HepG2 (cell line): ENCODE measurements around the gene AQP11. TPM values are rescaled to one million over a fixed set of nuclear protein-coding genes. Genes with fewer than 3 reads are reported as not detected.
"Not testable (repeated sequence)": the region's sequence is repeated elsewhere in the genome, so short reads cannot be mapped to it uniquely, and the experiment has no call there.

Experiments used
- ATAC-seq: fragments of 200-7000 bp; cut with Tn5 transposase; 3 replicates; pipeline ENCODE4 v1.9.1; 2020; ENCODE audit warnings: mild to moderate bottlenecking, moderate library complexity
- BruUV-seq: library from RNA; stranded (reverse); fragments of 400-500 nt; replicated peaks from 2 replicates; lab custom pipeline; 2021; lab: Mats Ljungman, UMichigan
- CTCF ChIA-PET: fragments of 300-600 bp; formaldehyde crosslinking; extraction: SDS; loops from one replicate; lab custom pipeline; 2021; ENCODE audit warnings: low total read pairs, inconsistent platforms, low intra/inter-chr PET ratio; lab: Yijun Ruan, JAX
- POLR2A ChIA-PET: fragments of 350-600 bp; sonication (Branson Sonifier 250); formaldehyde crosslinking; loops from one replicate; lab custom pipeline; 2020; ENCODE audit warnings: antibody characterized with exemption, inconsistent platforms; lab: Yijun Ruan, JAX
- DNase-seq: peaks from one replicate; pipeline ENCODE4 v3.0.0-alpha.2; 2015; ENCODE audit warnings: low spot score
- FAIRE-seq: peaks from 3 replicates; lab custom pipeline; 2011; peaks lifted over from hg19 to GRCh38; lab: Jason Lieb, UNC
- H2AFZ ChIP-seq: one replicate; pipeline ENCODE4 v1.6.1; 2011; ENCODE audit warnings: low read length, inconsistent platforms
- H3K27ac ChIP-seq: fragments of 300-600 bp; 3 replicates; pipeline ENCODE4 v1.8.0; 2011; ENCODE audit warnings: mixed run types, mild to moderate bottlenecking, mixed read lengths, low read length, inconsistent platforms; ENCODE audit not compliant: insufficient read depth; ENCODE audit errors: extremely low read length
- H3K27me3 ChIP-seq, 2 experiments: fragments of 200-600 bp in 1 of 2; 2 replicates in 1 of 2; 3 replicates in 1 of 2; pipeline versions ENCODE4 v1.6.0 to v1.8.0; 2011; ENCODE audit warnings: low read length in 2 of 2, mild to moderate bottlenecking in 2 of 2, moderate library complexity in 2 of 2, inconsistent platforms in 1 of 2; ENCODE audit not compliant: insufficient read depth in 2 of 2, control insufficient read depth in 1 of 2
- H3K36me3 ChIP-seq, 2 experiments: fragments of 200-600 bp in 1 of 2; replicated peaks in 1 of 2; 2 replicates in 1 of 2; 3 replicates in 1 of 2; pipeline versions ENCODE4 v1.5.1 to v1.8.0; 2011; ENCODE audit warnings: low read length in 2 of 2, inconsistent platforms in 1 of 2; ENCODE audit not compliant: insufficient read depth in 2 of 2, control insufficient read depth in 1 of 2
- H3K4me1 ChIP-seq: 2 replicates; pipeline ENCODE4 v1.5.1; 2012; ENCODE audit warnings: low read length, inconsistent platforms; ENCODE audit not compliant: insufficient read depth
- H3K4me2 ChIP-seq: 2 replicates; pipeline ENCODE4 v1.6.0; 2011; ENCODE audit warnings: low read depth, low read length, inconsistent platforms
- H3K4me3 ChIP-seq, 3 experiments: fragments of 200-600 bp in 1 of 3; sonication (generic), shearing (Covaris generic) in 1 of 3; replicated peaks in 1 of 3; 2 replicates each; pipeline ENCODE4 v1.5.1; 2011 to 2016; ENCODE audit warnings: low read length in 3 of 3, inconsistent platforms in 2 of 3, low read depth in 2 of 3, mild to moderate bottlenecking in 2 of 3, control low read depth in 1 of 3, mixed read lengths in 1 of 3; ENCODE audit not compliant: insufficient read depth in 1 of 3
- H3K79me2 ChIP-seq: one replicate; pipeline ENCODE4 v1.6.1; 2011; ENCODE audit warnings: low read length, inconsistent platforms; ENCODE audit not compliant: insufficient read depth
- H3K9ac ChIP-seq: 2 replicates; pipeline ENCODE4 v1.6.0; 2011; ENCODE audit warnings: mild to moderate bottlenecking, low read depth, low read length, inconsistent platforms; ENCODE audit not compliant: insufficient read depth
- H3K9me3 ChIP-seq: 2 replicates; pipeline ENCODE4 v1.5.1; 2012; ENCODE audit warnings: mild to moderate bottlenecking, low read length
- H4K20me1 ChIP-seq: 2 replicates; pipeline ENCODE4 v1.6.0; 2011; ENCODE audit warnings: inconsistent platforms, mild to moderate bottlenecking, low read length, moderate library complexity; ENCODE audit not compliant: insufficient read depth
- LBX2 ChIP-seq: sonication (generic); formaldehyde crosslinking; IDR thresholded peaks from 2 replicates; pipeline ENCODE4 v1.5.0; 2020; ENCODE audit warnings: missing genetic modification reagents, mild to moderate bottlenecking, borderline replicate concordance
- MED1 ChIP-seq: sonication (generic); formaldehyde crosslinking; IDR thresholded peaks from 2 replicates; pipeline ENCODE4 v1.4.0; 2020; ENCODE audit warnings: missing genetic modification reagents
- TEAD3 ChIP-seq: optimal IDR thresholded peaks from 2 replicates; pipeline ENCODE3; 2016; ENCODE audit warnings: borderline replicate concordance
- ZBTB33 ChIP-seq: sonication (generic); formaldehyde crosslinking; IDR thresholded peaks from 2 replicates; pipeline ENCODE4 v1.4.0; 2020; ENCODE audit warnings: missing genetic modification reagents
- ZFP36L1 ChIP-seq: sonication (generic); formaldehyde crosslinking; IDR thresholded peaks from 2 replicates; pipeline ENCODE4 v1.8.0; 2022; ENCODE audit warnings: mild to moderate bottlenecking, missing genetic modification reagents, moderate library complexity
- WGBS: methylation state at CpG from one replicate; pipeline ENCODE4 v1.1.6; 2017; ENCODE audit warnings: low lambda C conversion rate; 5-methylcytosine and 5-hydroxymethylcytosine counted together
- in situ Hi-C: cut with HindIII; loops from 2 replicates; pipeline ENCODE4 v1.10.0; 2017; ENCODE audit warnings: low pct_unique_long_range_greater_than_20kb; ENCODE audit not compliant: extremely low pct_ligation_motif_present
- intact Hi-C: fragments of 100-400 bp; cut with micrococcal nuclease; formaldehyde crosslinking; loops from one replicate; pipeline ENCODE4 v1.10.0; 2022; ENCODE audit not compliant: unreplicated experiment
- polyA plus RNA-seq, 8 experiments: library from polyadenylated mRNA; depleted of rRNA in 3 of 8; stranded (reverse) in 7 of 8; unstranded in 1 of 8; fragments of >200 nt; fragmentation: Illumina TruSeq in 4 of 8; extraction: Trizol in 4 of 8; gene quantifications; 2 replicates each; pipeline versions ENCODE4 v1.2.1 to v1.2.3, GENCODE V29; 2011 to 2016; ENCODE audit warnings: low read depth in 4 of 8, missing spikeins in 1 of 8, mixed read lengths in 1 of 8; ENCODE audit not compliant: insufficient read depth in 1 of 8
- total RNA-seq, 5 experiments: library from RNA; depleted of rRNA; stranded (reverse); fragments of >200 nt; fragmentation: Illumina TruSeq; extraction: Trizol; gene quantifications; 2 replicates each; pipeline ENCODE4 v1.2.3, GENCODE V29; 2016; ENCODE audit warnings: low read depth in 1 of 5
- TF ChIP-seq, protein P1 (sequence below): sonication (generic); formaldehyde crosslinking; IDR thresholded peaks from 2 replicates; pipeline ENCODE4 v1.4.0; 2020; ENCODE audit warnings: missing genetic modification reagents, mild to moderate bottlenecking, borderline replicate concordance

The AQP11 gene
- total and polyA plus RNA-seq, 2 of the 13 experiments (the other 11 are each of a cell fraction or from before 2014, with no cell fraction given) = 10.4 to 15.3 TPM

DNA sequence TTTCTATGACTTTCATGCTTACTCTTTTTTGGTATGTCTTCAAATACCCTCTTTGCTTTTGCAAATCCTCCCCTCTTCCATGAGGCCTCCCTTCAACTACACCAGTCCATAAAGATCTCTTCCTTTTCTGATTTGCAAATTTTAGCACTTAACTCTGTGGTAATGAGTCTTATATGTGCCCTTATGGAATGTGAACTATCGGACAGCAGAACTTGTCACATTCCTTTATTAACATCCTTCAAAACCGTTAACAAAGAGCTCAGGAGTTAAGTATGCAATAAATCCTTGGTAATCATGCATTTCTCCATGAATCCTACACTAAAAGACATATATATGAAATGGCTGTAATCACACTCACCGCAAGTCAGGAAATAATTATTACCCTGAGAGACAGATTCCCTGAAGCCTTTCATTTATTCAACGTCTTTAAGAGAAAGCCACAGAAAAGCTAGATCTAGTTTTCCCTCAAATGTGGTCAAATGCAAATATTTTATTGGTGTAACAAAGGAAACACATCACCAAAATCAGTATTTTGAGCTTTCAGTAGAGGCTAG lies 40.5 kb downstream of the AQP11 start (continued):
- TF ChIP-seq MED1 (CRISPR knock-in tag) (no peak), ZFP36L1 (CRISPR knock-in tag) (no peak), LBX2 (CRISPR knock-in tag) (no peak)
- TF ChIP-seq, all 625 proteins: peak for 0

DNA sequence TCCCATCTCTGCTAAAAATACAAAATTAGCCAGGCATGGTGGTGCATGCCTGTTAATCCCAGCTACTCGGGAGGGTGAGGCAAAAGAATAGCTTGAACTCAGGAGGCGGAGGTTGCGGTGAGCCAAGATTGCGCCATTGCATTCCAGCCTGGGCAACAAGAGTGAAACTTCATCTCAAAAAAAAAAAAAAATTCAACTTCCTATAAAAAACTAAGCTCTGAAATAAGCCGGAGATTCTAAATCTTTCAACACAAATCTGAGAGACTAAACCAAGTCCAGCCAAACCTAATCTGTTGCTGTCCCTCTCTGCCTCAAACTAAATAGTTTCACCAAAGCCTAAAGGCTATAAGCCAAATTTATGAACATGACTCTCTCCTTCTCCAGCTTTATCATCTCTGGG lies 44.2 kb downstream of the AQP11 start:
- POLR2A ChIA-PET = interaction anchor here (1.2 to 1.6 kb wide), 4 partner anchors 10 to 361 kb away, joined by 3 to 6 read pairs (median 4); partner anchors contain the start of genes AQP11 and INTS4
- 87% methylated on average over 5 of the region's 5 CpGs for WGBS

More for the DNA sequence above, 44.2 kb downstream of the AQP11 start:
- H4K20me1 ChIP-seq, H3K9ac ChIP-seq, H3K4me3 ChIP-seq, intact Hi-C loops, FAIRE-seq, in situ Hi-C loops, H3K9me3 ChIP-seq, H3K36me3 ChIP-seq, H2AFZ ChIP-seq, BruUV-seq, H3K27me3 ChIP-seq, CTCF ChIA-PET, DNase-seq, ATAC-seq: not testable (repeated sequence)
- Histone ChIP-seq H3K27ac (peak overlapping the region; percentile 31), H3K79me2 (peaks cover 67% of the 10 kb centered on the region), H3K4me1 (peaks cover 69% of the 10 kb centered on the region), H3K4me2 (0 out of 2 replicates have a peak overlapping the region, but pooled peaks have one; percentile 12)
- TF ChIP-seq, protein P1, sequence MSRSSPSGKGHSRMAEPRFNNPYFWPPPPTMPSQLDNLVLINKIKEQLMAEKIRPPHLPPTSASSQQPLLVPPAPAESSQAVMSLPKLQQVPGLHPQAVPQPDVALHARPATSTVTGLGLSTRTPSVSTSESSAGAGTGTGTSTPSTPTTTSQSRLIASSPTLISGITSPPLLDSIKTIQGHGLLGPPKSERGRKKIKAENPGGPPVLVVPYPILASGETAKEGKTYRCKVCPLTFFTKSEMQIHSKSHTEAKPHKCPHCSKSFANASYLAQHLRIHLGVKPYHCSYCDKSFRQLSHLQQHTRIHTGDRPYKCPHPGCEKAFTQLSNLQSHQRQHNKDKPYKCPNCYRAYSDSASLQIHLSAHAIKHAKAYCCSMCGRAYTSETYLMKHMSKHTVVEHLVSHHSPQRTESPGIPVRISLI (CRISPR knock-in tag) = 0 out of 2 replicates have a peak, but pooled peaks have one; percentile 20
- TF ChIP-seq ZBTB33 (CRISPR knock-in tag) = peak; percentile 92
- TF ChIP-seq TEAD3 (CRISPR knock-in tag) = peak; percentile 63
- TF ChIP-seq, all 625 proteins: peak for 3; not testable (repeated sequence) for 622
